ENCODE results near the gene NFAT5.

NFAT5 gene

GRCh38 chr16:69741519-69741918, 175.8 kb downstream of the NFAT5 start:
- no peak for DNase-seq (ENCODE audit: low spot score)

DNA sequence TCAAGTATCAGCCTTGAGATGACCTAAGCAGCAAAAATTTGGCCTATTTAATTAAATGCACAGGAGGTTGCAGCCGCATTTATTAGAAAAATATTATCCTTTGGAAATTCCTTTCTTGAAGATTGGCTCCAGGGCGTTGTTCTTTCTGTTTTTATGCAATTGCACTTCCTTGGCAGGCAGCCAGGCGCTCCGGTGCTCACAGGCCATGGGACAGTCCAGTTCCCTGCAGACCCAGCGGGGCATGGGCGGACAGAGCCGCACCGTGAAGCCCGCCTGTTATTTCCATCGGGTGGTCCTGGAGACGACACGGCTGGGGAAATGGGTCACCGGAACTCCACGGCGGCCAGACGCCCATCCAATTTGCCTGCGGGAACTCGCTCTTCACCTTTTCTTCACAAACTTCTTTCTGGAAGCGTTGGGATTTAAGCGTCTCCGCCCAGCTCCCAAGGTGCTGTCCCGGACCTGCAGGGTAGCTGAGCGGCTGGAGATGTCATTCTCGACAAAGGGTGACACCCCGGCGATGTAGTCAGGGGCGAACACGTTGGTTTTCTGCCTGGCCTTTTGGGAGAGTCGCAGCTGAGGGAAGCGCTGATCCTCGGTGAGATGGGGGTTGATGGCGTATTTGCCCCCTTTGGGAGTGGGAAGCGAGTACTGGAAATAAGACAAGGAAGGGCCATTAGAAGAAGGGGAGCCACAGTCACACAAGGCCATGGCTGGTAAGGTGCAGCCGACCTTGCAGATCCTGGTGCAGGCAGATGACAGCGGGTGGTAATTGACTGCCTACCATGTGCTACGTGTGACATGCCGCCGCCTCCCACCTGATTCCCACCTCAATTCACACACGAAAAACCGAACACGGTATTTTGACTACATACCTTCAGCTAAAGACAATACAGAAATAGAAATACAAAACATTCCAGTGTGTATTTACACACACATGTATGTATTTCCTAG, 176.5 kb downstream of the NFAT5 start:
- no peak for DNase-seq (ENCODE audit: low spot score)

DNA sequence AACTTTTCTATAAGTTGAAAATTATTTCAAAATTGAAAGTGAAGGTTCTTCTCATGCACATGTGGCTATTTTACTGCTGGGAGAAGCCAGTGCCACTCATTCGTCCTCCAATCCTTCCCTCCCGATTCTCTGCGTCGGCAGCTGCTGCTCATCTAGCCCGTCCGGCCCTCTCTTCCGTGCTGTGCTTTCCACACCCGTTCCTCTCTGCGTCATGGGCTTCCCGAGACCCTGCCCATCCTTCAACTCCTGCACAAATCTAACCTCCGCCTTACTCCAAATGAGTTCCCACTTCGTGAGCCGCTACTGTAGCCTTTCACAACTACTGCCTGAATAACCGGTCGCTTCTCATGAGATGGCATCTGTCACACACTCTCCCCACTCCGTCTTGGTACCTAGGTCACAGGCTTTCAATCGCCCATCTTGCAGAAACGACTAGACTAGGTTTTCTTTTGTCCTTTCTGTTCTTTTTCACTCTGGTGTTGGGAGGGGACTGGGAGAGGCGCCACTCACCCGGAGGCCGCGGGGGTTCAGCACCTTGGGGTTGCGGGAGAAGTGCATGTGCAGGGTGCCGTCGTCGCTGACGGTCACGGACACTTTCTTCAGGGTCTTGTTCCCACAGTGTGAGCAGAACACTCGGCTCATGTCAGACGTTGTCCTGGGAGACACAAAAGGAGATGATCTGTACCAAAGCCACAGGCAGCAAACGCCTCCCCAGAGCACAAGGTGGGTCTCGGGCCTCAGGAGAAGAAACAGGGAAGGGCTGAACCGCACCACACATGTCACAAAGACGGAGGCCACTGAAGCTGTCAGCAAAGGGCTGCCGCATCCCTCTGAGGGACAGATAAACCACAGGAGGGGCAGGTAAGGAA, 178.8 kb downstream of the NFAT5 start:
- no peak for DNase-seq (ENCODE audit: low spot score)

DNA sequence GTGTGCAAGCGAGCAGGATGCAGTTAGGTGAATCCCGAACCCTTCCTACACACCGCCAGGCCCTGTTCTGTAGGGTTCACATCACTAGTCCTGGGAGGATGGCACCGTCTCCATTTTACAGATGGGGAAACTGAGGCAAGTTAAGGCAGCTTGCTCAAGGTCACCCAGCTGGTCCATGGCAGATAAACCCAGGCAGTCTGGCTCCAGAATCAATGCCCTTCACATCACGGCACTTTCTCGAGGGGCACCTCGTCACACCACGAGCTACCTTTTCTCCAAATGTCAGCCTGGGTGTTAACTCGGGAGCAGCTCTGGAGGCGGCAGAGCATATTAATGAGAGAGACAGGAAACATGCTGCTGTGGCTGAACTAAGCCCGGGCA, 179.5 kb downstream of the NFAT5 start:
- DNase-seq (ENCODE audit: low spot score) = no peak

DNA sequence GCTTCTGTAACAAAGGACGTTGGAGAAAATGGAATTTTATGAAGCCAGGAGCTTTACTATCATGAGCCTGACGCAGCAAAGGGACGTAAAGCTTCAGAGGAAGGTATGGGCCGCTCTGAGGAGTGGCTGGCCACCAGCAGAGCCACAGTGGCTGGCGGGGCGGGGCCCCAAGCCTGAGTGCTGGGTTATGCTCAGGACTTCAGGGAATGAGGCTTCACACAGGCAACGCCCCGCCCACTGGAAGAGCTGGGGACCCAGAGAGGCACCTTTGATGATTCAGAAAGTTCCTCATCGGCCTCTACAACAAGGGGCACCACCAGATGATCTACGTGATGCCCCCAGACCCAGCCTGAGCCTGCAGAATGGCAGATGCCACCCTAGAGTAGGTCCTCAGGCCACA, 180.2 kb downstream of the NFAT5 start:
- no peak for DNase-seq (ENCODE audit: low spot score)

GRCh38 chr16:69747115-69747514, 181.3 kb downstream of the NFAT5 start:
- DNase-seq (ENCODE audit: low spot score) = no peak

- DNase-seq (ENCODE audit: low spot score) = no peak
These were observed 183.1 kb downstream of the NFAT5 start for GRCh38 chr16:69748694-69749345.

- DNase-seq (ENCODE audit: low spot score) = no peak
These were observed 188.3 kb downstream of the NFAT5 start for GRCh38 chr16:69754143-69754468.
